HepG2 (cell line): Measurements from ENCODE around the gene HDAC10. TPM values are rescaled to one million over a fixed set of nuclear protein-coding genes. Genes with fewer than 3 reads are reported as not detected.

Source experiments
- ATAC-seq: fragments of 200-7000 bp; cut with Tn5 transposase; 3 replicates; pipeline ENCODE4 v1.9.1; 2020; ENCODE audit warnings: mild to moderate bottlenecking, moderate library complexity
- BruUV-seq: library from RNA; stranded (reverse); fragments of 400-500 nt; replicated peaks from 2 replicates; lab custom pipeline; 2021; lab: Mats Ljungman, UMichigan
- CTCF ChIA-PET: fragments of 300-600 bp; formaldehyde crosslinking; extraction: SDS; loops from one replicate; lab custom pipeline; 2021; ENCODE audit warnings: low total read pairs, inconsistent platforms, low intra/inter-chr PET ratio; lab: Yijun Ruan, JAX
- POLR2A ChIA-PET: fragments of 350-600 bp; sonication (Branson Sonifier 250); formaldehyde crosslinking; loops from one replicate; lab custom pipeline; 2020; ENCODE audit warnings: antibody characterized with exemption, inconsistent platforms; lab: Yijun Ruan, JAX
- DNase-seq: peaks from one replicate; pipeline ENCODE4 v3.0.0-alpha.2; 2015; ENCODE audit warnings: low spot score
- FAIRE-seq: peaks from 3 replicates; lab custom pipeline; 2011; peaks lifted over from hg19 to GRCh38; lab: Jason Lieb, UNC
- H2AFZ ChIP-seq: one replicate; pipeline ENCODE4 v1.6.1; 2011; ENCODE audit warnings: low read length, inconsistent platforms
- H3K27ac ChIP-seq: fragments of 300-600 bp; 3 replicates; pipeline ENCODE4 v1.8.0; 2011; ENCODE audit warnings: mixed run types, mild to moderate bottlenecking, mixed read lengths, low read length, inconsistent platforms; ENCODE audit not compliant: insufficient read depth; ENCODE audit errors: extremely low read length
- H3K27me3 ChIP-seq, 2 experiments: fragments of 200-600 bp in 1 of 2; 2 replicates in 1 of 2; 3 replicates in 1 of 2; pipeline versions ENCODE4 v1.6.0 to v1.8.0; 2011; ENCODE audit warnings: low read length in 2 of 2, mild to moderate bottlenecking in 2 of 2, moderate library complexity in 2 of 2, inconsistent platforms in 1 of 2; ENCODE audit not compliant: insufficient read depth in 2 of 2, control insufficient read depth in 1 of 2
- H3K36me3 ChIP-seq, 2 experiments: fragments of 200-600 bp in 1 of 2; replicated peaks in 1 of 2; 2 replicates in 1 of 2; 3 replicates in 1 of 2; pipeline versions ENCODE4 v1.5.1 to v1.8.0; 2011; ENCODE audit warnings: low read length in 2 of 2, inconsistent platforms in 1 of 2; ENCODE audit not compliant: insufficient read depth in 2 of 2, control insufficient read depth in 1 of 2
- H3K4me1 ChIP-seq: 2 replicates; pipeline ENCODE4 v1.5.1; 2012; ENCODE audit warnings: low read length, inconsistent platforms; ENCODE audit not compliant: insufficient read depth
- H3K4me2 ChIP-seq: 2 replicates; pipeline ENCODE4 v1.6.0; 2011; ENCODE audit warnings: low read depth, low read length, inconsistent platforms
- H3K4me3 ChIP-seq, 3 experiments: fragments of 200-600 bp in 1 of 3; sonication (generic), shearing (Covaris generic) in 1 of 3; replicated peaks in 1 of 3; 2 replicates each; pipeline ENCODE4 v1.5.1; 2011 to 2016; ENCODE audit warnings: low read length in 3 of 3, inconsistent platforms in 2 of 3, low read depth in 2 of 3, mild to moderate bottlenecking in 2 of 3, control low read depth in 1 of 3, mixed read lengths in 1 of 3; ENCODE audit not compliant: insufficient read depth in 1 of 3
- H3K79me2 ChIP-seq: one replicate; pipeline ENCODE4 v1.6.1; 2011; ENCODE audit warnings: low read length, inconsistent platforms; ENCODE audit not compliant: insufficient read depth
- H3K9ac ChIP-seq: 2 replicates; pipeline ENCODE4 v1.6.0; 2011; ENCODE audit warnings: mild to moderate bottlenecking, low read depth, low read length, inconsistent platforms; ENCODE audit not compliant: insufficient read depth
- H3K9me3 ChIP-seq: 2 replicates; pipeline ENCODE4 v1.5.1; 2012; ENCODE audit warnings: mild to moderate bottlenecking, low read length
- H4K20me1 ChIP-seq: 2 replicates; pipeline ENCODE4 v1.6.0; 2011; ENCODE audit warnings: inconsistent platforms, mild to moderate bottlenecking, low read length, moderate library complexity; ENCODE audit not compliant: insufficient read depth
- AGO2 ChIP-seq: fragments of 200-400 bp; formaldehyde crosslinking; optimal IDR thresholded peaks from 2 replicates; pipeline ENCODE3; 2017; ENCODE audit warnings: mild to moderate bottlenecking, low read depth, low read length, moderate library complexity
- ZNF331 ChIP-seq: sonication (generic); formaldehyde crosslinking; IDR thresholded peaks from 2 replicates; pipeline ENCODE4 v1.4.0; 2020; ENCODE audit warnings: missing genetic modification reagents
- ZNF382 ChIP-seq: sonication (generic); formaldehyde crosslinking; IDR thresholded peaks from 2 replicates; pipeline ENCODE4 v1.5.0; 2020; ENCODE audit warnings: missing genetic modification reagents, mild to moderate bottlenecking, borderline replicate concordance
- WGBS: methylation state at CpG from one replicate; pipeline ENCODE4 v1.1.6; 2017; ENCODE audit warnings: low lambda C conversion rate; 5-methylcytosine and 5-hydroxymethylcytosine counted together
- in situ Hi-C: cut with HindIII; loops from 2 replicates; pipeline ENCODE4 v1.10.0; 2017; ENCODE audit warnings: low pct_unique_long_range_greater_than_20kb; ENCODE audit not compliant: extremely low pct_ligation_motif_present
- intact Hi-C: fragments of 100-400 bp; cut with micrococcal nuclease; formaldehyde crosslinking; loops from one replicate; pipeline ENCODE4 v1.10.0; 2022; ENCODE audit not compliant: unreplicated experiment
- polyA plus RNA-seq, 8 experiments: library from polyadenylated mRNA; depleted of rRNA in 3 of 8; stranded (reverse) in 7 of 8; unstranded in 1 of 8; fragments of >200 nt; fragmentation: Illumina TruSeq in 4 of 8; extraction: Trizol in 4 of 8; gene quantifications; 2 replicates each; pipeline versions ENCODE4 v1.2.1 to v1.2.3, GENCODE V29; 2011 to 2016; ENCODE audit warnings: low read depth in 4 of 8, missing spikeins in 1 of 8, mixed read lengths in 1 of 8; ENCODE audit not compliant: insufficient read depth in 1 of 8
- total RNA-seq, 5 experiments: library from RNA; depleted of rRNA; stranded (reverse); fragments of >200 nt; fragmentation: Illumina TruSeq; extraction: Trizol; gene quantifications; 2 replicates each; pipeline ENCODE4 v1.2.3, GENCODE V29; 2016; ENCODE audit warnings: low read depth in 1 of 5
- TF ChIP-seq, protein P1 (sequence below): sonication (generic); formaldehyde crosslinking; IDR thresholded peaks from 2 replicates; pipeline ENCODE4 v1.4.0; 2020; ENCODE audit warnings: missing genetic modification reagents

HDAC10 gene
- total and polyA plus RNA-seq, 2 of the 13 experiments (the other 11 are each of a cell fraction or from before 2014, with no cell fraction given) = 13.9 to 14.9 TPM

GRCh38 chr22:50300620-50301257, 49.7 kb upstream of the HDAC10 start:
- peaks cover 12% of the 10 kb centered on the region; the same call in 1 of the 2 replicates for H4K20me1 ChIP-seq
- peaks cover 86% of the 10 kb centered on the region for H3K4me1 ChIP-seq
- peaks cover 0 to 2% of the 10 kb centered on the region in 2 experiments; a peak in 1 of 5 replicates for H3K36me3 ChIP-seq
- H3K4me3 ChIP-seq = no peak overlapping the region; a peak in 1 of 6 replicates
- CTCF ChIA-PET = no interaction called here
- DNase-seq = no peak
- H3K79me2 ChIP-seq = peaks cover 77% of the 10 kb centered on the region
- TF ChIP-seq ZNF382 (CRISPR knock-in tag) (no peak), ZNF331 (CRISPR knock-in tag) (no peak), AGO2 (peak; percentile 70)
- TF ChIP-seq, protein P1, sequence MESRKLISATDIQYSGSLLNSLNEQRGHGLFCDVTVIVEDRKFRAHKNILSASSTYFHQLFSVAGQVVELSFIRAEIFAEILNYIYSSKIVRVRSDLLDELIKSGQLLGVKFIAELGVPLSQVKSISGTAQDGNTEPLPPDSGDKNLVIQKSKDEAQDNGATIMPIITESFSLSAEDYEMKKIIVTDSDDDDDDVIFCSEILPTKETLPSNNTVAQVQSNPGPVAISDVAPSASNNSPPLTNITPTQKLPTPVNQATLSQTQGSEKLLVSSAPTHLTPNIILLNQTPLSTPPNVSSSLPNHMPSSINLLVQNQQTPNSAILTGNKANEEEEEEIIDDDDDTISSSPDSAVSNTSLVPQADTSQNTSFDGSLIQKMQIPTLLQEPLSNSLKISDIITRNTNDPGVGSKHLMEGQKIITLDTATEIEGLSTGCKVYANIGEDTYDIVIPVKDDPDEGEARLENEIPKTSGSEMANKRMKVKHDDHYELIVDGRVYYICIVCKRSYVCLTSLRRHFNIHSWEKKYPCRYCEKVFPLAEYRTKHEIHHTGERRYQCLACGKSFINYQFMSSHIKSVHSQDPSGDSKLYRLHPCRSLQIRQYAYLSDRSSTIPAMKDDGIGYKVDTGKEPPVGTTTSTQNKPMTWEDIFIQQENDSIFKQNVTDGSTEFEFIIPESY (CRISPR knock-in tag) = 0 out of 2 replicates have a peak, but pooled peaks have one; percentile 19
- H2AFZ ChIP-seq = no peak overlapping the region
- H3K9ac ChIP-seq = no peak overlapping the region
- 91% methylated on average over 8 of the region's 14 CpGs for WGBS
- ATAC-seq = no peak
- no TSS peak for BruUV-seq
- H3K27ac ChIP-seq = no peak overlapping the region
- in situ Hi-C loops (no loop called here), intact Hi-C loops (no loop called here)
- no peak overlapping the region for H3K4me2 ChIP-seq
- H3K27me3 ChIP-seq = no peaks in the 10 kb centered on the region
- FAIRE-seq = no peak
- H3K9me3 ChIP-seq = no peaks in the 10 kb centered on the region
- POLR2A ChIA-PET = no interaction called here
